ENCODE results near the gene KDF1.

KDF1 gene

DNA sequence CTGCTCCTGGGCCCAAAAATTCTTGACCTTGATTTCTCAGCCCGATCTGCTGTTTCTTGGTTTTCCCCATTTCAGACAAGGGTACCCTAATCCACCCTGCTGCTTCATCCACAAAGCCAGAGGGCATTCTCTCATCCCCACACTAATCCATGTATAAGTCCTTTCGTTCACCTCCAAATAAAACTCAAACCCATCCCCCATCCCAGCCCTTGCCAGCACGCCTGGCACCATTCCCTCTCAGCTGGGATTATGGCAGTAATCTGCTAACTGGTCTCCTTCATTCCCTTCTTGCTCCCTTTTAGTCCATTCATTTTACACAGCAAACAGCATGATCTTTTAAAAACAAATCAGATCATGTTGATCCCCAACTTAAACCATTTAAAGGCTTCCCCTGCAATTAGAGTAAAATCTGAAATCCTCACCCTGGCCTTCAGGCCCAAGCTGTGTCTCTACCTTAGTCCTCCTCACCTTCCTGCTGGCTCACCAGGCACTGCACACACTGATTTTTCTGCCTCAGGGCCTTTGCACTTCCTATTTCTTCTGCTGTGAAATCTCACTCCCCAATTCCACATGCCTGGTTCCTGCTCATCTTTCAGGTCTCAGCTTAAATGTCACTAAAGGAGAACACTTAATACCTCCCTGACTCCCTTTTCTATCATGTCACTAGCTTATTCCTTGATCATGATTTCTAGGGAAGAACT, 21.0 kb upstream of the KDF1 start:
- Mint-ChIP-seq H3K27me3 (peaks cover 26% of the 10 kb centered on the region), H3K4me3 (no peak overlapping the region), H3K4me1 (ENCODE audit: low read depth) (no peaks in the 10 kb centered on the region), H3K27ac (no peak overlapping the region), H3K9me3 (no peaks in the 10 kb centered on the region), H3K36me3 (ENCODE audit: low read depth) (no peaks in the 10 kb centered on the region)

DNA sequence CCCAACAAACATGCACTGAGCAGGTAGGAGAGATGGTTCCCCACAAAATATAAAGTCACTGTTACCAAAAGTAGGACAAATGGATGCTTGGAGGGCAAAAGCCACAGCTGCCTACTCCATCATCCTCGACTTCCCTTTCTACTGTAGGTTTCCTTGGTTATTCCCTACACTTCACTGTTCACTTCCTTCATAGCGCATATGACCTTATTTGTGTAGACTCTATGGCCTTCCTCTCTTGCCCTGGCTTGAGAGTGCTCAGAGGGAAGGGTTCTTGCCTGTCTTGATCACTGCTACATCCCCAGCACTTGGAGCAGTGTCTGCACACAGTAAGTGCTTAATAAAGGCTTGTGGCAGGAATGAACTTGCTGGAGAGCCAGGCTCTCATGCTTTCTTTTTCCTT, 18.6 kb upstream of the KDF1 start:
- Mint-ChIP-seq H3K27ac (no peak overlapping the region), H3K9me3 (no peaks in the 10 kb centered on the region), H3K27me3 (peaks cover 11% of the 10 kb centered on the region), H3K36me3 (ENCODE audit: low read depth) (no peaks in the 10 kb centered on the region), H3K4me3 (no peak overlapping the region), H3K4me1 (ENCODE audit: low read depth) (no peaks in the 10 kb centered on the region)

DNA sequence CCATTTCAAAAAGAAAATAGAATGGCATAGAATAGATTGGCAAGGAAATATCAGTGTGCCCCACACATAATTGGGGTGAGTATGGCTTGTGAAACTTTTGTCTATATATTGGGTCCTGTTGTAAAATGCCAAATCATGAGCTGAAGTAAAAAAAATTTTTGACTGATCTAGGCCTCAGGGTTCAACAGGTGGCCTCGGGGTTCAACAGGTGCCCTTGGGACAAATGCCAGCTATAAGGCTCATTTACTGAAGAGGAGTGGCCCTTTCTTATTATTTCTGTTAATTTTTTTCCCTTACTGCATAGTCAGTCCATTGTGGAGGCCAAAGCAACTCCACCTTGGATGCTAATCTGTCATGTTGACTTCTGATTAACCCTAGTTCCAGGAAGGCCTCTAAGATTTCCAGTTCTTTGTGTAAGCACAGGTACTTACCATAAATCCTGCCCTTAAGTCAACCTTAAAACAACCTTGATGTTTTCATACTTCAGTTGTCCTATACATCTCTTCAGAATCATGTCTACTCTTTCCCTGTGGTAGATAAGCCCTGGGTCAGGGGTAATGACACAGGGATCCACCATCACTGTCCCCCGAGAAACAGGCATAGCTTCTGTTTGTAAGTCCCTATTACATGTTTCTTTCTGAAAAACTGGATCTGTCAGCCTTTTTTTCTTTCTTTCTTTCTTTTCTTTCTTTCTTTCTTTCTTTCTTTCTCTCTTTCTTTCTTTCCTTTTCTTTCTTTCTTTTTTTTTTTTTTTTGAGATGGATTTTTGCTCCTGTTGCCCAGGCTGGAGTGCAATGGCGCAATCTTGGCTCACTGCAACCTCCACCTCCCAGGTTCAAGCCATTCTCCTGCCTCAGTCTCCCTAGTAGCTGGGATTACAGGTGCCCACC, 16.6 kb upstream of the KDF1 start:
- Mint-ChIP-seq H3K4me3 (no peak overlapping the region), H3K27ac (no peak overlapping the region), H3K4me1 (ENCODE audit: low read depth) (no peaks in the 10 kb centered on the region), H3K27me3 (peaks cover 5% of the 10 kb centered on the region), H3K9me3 (no peaks in the 10 kb centered on the region), H3K36me3 (ENCODE audit: low read depth) (no peaks in the 10 kb centered on the region)

DNA sequence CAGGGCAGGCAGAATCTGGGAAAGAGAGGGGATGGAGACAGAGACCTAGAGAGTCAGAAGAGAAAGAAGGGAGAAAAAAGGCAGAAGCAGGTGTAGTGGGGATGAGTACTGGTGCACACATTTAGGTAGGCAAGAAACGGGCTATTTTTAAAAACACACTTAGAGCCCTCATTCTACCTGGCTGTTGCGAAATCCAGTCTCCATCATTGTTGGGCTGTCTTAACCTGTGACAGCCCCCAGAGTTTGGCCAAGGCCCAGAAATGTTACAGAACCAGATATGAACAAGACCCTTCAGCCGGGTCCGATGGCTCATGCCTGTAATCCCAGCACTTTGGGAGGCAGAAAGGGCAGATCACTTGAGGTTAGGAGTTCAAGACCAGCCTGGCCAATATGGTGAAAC, 12.6 kb upstream of the KDF1 start:
- H3K4me3 Mint-ChIP-seq: no peak overlapping the region
- H3K27ac Mint-ChIP-seq: no peak overlapping the region
- H3K9me3 Mint-ChIP-seq: no peaks in the 10 kb centered on the region
- peaks cover 4% of the 10 kb centered on the region for H3K27me3 Mint-ChIP-seq
- no peaks in the 10 kb centered on the region for H3K4me1 Mint-ChIP-seq (ENCODE audit: low read depth)
- no peaks in the 10 kb centered on the region for H3K36me3 Mint-ChIP-seq (ENCODE audit: low read depth)

DNA sequence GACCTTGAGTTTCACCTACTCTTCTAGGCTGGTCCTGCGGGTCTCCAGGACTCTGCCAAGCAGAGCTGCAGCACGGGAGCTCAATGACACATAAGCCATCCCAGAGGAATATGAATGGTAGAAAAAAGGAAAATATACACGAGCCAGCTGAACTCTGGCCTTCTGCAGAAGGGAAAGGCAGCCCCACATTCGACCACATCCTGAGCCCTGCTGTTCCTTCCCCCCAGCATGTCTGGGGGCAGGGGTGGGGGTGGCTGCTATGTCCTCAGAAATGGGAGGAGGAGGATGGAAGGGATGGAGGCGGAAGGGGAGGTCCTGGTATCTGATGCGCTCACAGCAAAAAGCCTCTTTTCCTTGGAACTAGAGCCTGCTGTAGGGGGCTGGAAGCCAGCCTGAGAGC, 12.1 kb upstream of the KDF1 start:
- Mint-ChIP-seq H3K9me3 (no peaks in the 10 kb centered on the region), H3K36me3 (ENCODE audit: low read depth) (no peaks in the 10 kb centered on the region), H3K4me3 (no peak overlapping the region), H3K27me3 (peaks cover 4% of the 10 kb centered on the region), H3K4me1 (ENCODE audit: low read depth) (no peaks in the 10 kb centered on the region), H3K27ac (no peak overlapping the region)

DNA sequence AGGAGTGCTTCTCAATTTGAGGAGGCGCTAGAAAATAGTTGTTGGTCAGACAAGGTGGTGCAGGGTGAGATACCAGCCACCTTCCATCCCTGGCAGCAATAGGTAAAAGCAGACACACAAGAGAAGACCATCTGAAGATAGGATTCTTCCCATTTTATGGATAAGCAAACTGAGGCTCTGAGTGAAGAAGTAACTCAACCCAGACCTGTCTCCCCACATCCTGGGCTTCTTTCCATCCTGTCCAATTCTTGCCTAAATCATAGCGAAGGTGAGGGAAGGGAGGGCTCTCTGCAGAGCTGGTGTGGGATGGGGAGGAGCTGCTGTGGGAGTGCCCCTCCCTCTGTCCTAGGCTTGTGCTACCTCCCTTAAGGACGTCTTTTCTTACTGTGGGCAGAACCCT, 11.3 kb upstream of the KDF1 start:
- Mint-ChIP-seq H3K4me1 (ENCODE audit: low read depth) (no peaks in the 10 kb centered on the region), H3K4me3 (no peak overlapping the region), H3K36me3 (ENCODE audit: low read depth) (no peaks in the 10 kb centered on the region), H3K27me3 (peaks cover 7% of the 10 kb centered on the region), H3K27ac (no peak overlapping the region), H3K9me3 (no peaks in the 10 kb centered on the region)

DNA sequence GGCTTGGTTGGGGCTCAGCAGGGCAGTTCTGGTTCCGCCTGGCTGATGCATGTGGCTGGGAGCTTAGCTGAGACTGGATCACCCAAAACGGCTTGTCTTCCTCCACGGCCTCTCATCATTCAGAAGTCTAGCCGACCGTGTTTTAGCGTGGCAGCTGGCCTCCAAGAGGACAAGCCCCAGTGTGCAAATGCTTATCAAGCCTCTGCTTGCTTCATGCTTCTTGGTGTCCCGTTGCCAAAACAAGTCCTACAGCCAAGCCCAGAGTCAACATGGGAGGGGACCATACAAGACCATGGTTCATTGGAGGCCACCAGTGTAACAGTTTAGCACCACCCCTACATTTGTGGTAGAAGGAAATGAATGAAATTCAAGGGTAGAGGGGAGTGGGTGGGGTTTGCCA, 10.5 kb upstream of the KDF1 start:
- Mint-ChIP-seq H3K4me1 (ENCODE audit: low read depth) (no peaks in the 10 kb centered on the region), H3K36me3 (ENCODE audit: low read depth) (no peaks in the 10 kb centered on the region)

DNA sequence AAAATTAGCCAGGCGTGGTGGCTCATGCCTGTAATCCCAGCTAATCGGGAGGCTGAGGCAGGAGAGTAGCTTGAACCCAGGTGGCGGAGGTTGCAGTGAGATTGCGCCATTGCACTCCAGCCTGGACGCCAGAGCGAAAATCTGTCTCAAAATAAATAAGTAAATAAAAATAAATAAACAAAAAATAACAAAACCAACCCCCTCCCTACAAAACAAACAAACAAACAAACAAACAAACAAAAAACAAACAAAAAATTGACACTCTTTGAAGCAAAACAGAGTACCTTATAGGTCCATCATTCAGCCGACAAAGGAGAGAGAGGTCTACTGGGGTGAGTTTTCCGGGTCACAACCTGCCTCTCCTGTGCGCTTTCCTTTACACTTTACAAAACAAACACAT, 5.4 kb upstream of the KDF1 start:
- H3K27ac Mint-ChIP-seq: no peak overlapping the region
- H3K36me3 Mint-ChIP-seq (ENCODE audit: low read depth): no peaks in the 10 kb centered on the region
- peaks cover 2% of the 10 kb centered on the region for H3K4me1 Mint-ChIP-seq (ENCODE audit: low read depth)
- no peak overlapping the region for H3K4me3 Mint-ChIP-seq
- H3K27me3 Mint-ChIP-seq: peaks cover 42% of the 10 kb centered on the region
- H3K9me3 Mint-ChIP-seq: no peaks in the 10 kb centered on the region

More for the DNA sequence above, 10.5 kb upstream of the KDF1 start:
- peaks cover 12% of the 10 kb centered on the region for H3K27me3 Mint-ChIP-seq
- H3K4me3 Mint-ChIP-seq: no peak overlapping the region
- no peaks in the 10 kb centered on the region for H3K9me3 Mint-ChIP-seq
- no peak overlapping the region for H3K27ac Mint-ChIP-seq

DNA sequence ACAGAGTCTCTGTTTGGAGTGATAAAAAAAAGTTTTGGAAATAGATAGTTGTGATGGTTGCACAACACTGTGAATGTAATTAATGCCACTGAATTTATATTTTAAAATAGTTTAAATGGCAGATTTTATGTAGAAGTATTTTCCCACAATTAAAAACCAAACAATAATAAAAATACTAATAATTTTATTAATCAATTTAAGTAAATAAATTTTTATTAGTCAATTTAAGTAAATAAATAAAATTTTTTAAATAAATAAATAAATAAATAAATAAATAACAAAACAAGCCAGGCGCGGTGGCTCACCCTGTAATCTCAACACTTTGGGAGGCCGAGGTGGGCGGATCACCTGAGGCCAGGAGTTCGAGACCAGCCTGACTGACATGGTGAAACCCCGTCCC, 4.9 kb upstream of the KDF1 start:
- H3K4me1 Mint-ChIP-seq (ENCODE audit: low read depth): peaks cover 5% of the 10 kb centered on the region
- peaks cover 45% of the 10 kb centered on the region for H3K27me3 Mint-ChIP-seq

DNA sequence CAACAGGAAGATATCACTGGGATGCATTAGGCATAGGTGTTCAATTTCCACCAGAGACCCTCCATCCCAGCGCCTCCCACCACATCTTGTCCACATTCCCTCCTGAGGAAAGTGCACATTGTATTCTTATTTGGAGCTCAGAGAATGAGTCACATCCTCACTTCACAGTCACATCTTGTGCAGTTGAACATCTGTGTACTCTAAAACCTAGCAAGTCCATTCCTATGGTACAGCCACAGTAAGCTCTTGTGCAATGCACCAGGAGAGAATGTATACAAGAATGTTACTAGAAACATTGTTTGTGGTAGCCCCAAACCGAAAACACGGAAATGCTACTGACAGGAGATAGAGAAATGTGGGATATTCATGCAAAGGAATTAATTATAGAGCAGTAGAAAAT, 1.6 kb upstream of the KDF1 start:
- Mint-ChIP-seq H3K9me3 (no peaks in the 10 kb centered on the region), H3K4me3 (no peak overlapping the region), H3K27me3 (peaks cover 54% of the 10 kb centered on the region), H3K4me1 (ENCODE audit: low read depth) (peaks cover 5% of the 10 kb centered on the region), H3K27ac (no peak overlapping the region), H3K36me3 (ENCODE audit: low read depth) (no peaks in the 10 kb centered on the region)

More for the DNA sequence above, 4.9 kb upstream of the KDF1 start:
- Mint-ChIP-seq H3K27ac (no peak overlapping the region), H3K4me3 (no peak overlapping the region), H3K9me3 (no peaks in the 10 kb centered on the region), H3K36me3 (ENCODE audit: low read depth) (no peaks in the 10 kb centered on the region)

DNA sequence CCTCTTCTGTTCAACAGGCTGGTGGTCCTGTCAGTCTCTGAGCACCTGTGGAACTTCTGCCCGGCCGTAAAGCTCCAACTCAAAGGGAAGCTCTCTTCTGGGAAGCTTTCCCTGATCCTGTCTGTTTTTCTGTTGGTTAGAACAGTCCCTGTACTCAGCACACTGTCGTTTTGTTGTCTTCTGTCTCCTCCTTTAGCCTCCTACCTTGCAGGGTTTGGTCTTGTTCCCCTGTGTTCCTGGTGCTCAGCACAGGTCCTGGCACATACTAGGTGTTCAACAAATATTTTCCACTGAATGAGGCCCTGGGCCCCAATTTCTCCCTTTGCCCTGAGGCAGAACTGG, 328 bp upstream of the KDF1 start:
- Mint-ChIP-seq H3K27me3 (peaks cover 45% of the 10 kb centered on the region), H3K27ac (peak overlapping the region; percentile 54), H3K36me3 (ENCODE audit: low read depth) (no peaks in the 10 kb centered on the region), H3K4me3 (peak overlapping the region; percentile 77), H3K4me1 (ENCODE audit: low read depth) (peaks cover 5% of the 10 kb centered on the region), H3K9me3 (no peaks in the 10 kb centered on the region)

DNA sequence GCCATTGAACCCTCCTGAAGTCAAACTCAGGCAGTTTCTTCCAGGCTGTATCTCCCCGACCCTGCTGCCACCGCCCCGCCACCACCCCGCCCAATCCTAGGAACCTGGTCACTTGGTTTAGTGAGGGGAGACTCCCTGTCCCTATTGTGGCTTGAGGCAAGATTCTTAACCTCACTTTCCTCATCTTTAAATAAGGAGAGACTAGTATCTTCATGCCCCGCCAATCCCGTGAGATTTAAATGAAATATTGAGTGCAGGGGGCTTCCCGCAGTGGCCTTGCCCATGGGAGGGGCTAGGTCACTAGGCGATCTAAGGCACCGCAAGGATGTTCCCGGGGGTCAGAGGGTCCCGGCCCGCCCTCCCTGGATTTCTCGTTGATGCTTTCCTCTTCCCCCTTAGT, 998 bp downstream of the KDF1 start:
- Mint-ChIP-seq H3K27ac (no peak overlapping the region), H3K4me1 (ENCODE audit: low read depth) (peaks cover 5% of the 10 kb centered on the region)

DNA sequence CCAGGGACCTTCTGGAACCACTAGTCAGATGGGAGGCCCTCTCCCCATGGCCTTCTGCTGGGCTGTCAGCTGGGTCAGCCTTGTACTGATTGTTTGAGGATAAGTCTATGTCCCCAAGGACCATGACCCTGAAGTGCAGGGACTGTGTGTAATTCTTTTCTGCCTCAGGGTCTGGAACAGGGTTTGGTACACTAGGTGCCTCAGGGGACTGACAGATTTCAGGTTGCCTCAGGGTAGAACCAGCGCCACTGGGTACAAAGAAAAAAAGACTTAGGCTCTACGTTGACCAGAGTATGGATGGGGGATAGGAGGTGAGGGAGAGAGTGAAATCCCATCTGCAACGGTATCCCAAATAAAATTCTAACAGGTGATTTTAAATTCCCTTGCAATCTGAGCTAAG, 3.0 kb downstream of the KDF1 start:
- H3K27me3 Mint-ChIP-seq: peaks cover 32% of the 10 kb centered on the region

More for the DNA sequence above, 998 bp downstream of the KDF1 start:
- Mint-ChIP-seq H3K27me3 (peaks cover 40% of the 10 kb centered on the region), H3K9me3 (no peaks in the 10 kb centered on the region), H3K36me3 (ENCODE audit: low read depth) (no peaks in the 10 kb centered on the region), H3K4me3 (peak overlapping the region; percentile 26)

DNA sequence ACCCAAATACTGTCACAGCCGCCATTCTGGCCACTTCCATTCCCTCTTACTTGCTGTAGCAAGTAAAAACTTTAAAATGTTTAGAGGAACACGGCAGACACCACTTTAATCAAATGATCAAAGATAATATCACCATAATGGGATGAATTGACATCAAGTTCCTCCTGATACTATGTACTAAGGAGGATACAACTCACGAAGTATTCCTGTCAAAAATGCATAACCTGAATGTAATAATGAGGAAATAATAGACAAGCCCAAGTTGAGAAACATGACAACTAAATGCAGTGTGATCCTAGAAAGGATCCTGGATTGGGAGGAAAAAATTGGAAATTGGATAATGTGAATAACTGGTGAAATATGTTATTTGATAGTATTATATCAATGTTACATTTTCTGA, 3.9 kb downstream of the KDF1 start:
- Mint-ChIP-seq H3K4me1 (ENCODE audit: low read depth) (peaks cover 5% of the 10 kb centered on the region), H3K36me3 (ENCODE audit: low read depth) (no peaks in the 10 kb centered on the region), H3K27ac (no peak overlapping the region), H3K27me3 (peaks cover 22% of the 10 kb centered on the region), H3K9me3 (no peaks in the 10 kb centered on the region), H3K4me3 (no peak overlapping the region)

More for the DNA sequence above, 3.0 kb downstream of the KDF1 start:
- H3K4me1 Mint-ChIP-seq (ENCODE audit: low read depth): peaks cover 5% of the 10 kb centered on the region
- H3K36me3 Mint-ChIP-seq (ENCODE audit: low read depth): no peaks in the 10 kb centered on the region
- H3K27ac Mint-ChIP-seq: no peak overlapping the region
- H3K9me3 Mint-ChIP-seq: no peaks in the 10 kb centered on the region
- H3K4me3 Mint-ChIP-seq: no peak overlapping the region

DNA sequence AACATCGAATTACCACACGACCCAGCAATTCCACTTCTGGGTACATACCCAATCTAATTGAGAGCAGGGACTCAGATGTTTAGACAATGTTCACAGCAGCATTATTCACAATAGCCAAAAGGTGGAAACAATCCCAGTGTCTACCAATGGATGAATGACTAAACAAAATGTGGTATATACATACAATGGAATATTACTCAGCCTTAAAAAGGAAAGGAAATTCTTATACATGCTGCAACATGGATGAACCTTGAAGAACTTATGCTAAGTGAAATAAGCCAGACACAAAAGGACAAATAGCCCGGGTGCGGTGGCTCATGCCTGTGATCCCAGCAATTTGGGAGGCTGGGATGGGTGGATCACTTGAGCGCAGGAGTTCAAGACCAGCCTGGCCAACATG, 6.9 kb downstream of the KDF1 start:
- no peaks in the 10 kb centered on the region for H3K4me1 Mint-ChIP-seq (ENCODE audit: low read depth)
- H3K4me3 Mint-ChIP-seq: no peak overlapping the region
- no peaks in the 10 kb centered on the region for H3K9me3 Mint-ChIP-seq
- H3K27me3 Mint-ChIP-seq: peaks cover 4% of the 10 kb centered on the region
- H3K27ac Mint-ChIP-seq: no peak overlapping the region
- no peaks in the 10 kb centered on the region for H3K36me3 Mint-ChIP-seq (ENCODE audit: low read depth)
